AG04450 (cell line): ENCODE measurements around the gene UBN1. TPM values are rescaled to one million over a fixed set of nuclear protein-coding genes. Genes with fewer than 3 reads are reported as not detected.
"Not testable (repeated sequence)": the region's sequence is repeated elsewhere in the genome, so short reads cannot be mapped to it uniquely, and the experiment has no call there.

ENCODE experiments used
- CTCF ChIA-PET: fragments of 300-600, 350-600 bp; formaldehyde crosslinking; extraction: SDS; loops from one replicate; lab custom pipeline; 2022; ENCODE audit warnings: antibody characterized with exemption, inconsistent platforms; lab: Charles Lee
- POLR2A ChIA-PET: fragments of 350-600 bp; formaldehyde crosslinking; extraction: SDS; loops from one replicate; lab custom pipeline; 2021; ENCODE audit warnings: antibody characterized with exemption, inconsistent platforms; lab: Yijun Ruan, JAX
- DNase-seq: peaks from one replicate; pipeline ENCODE4 v3.0.0-alpha.2; 2011; ENCODE audit warnings: low read depth, low spot score
- H3K27ac ChIP-seq: one replicate; pipeline ENCODE4 v1.5.1; 2012; ENCODE audit warnings: low read depth, low read length, control low read depth
- H3K27me3 ChIP-seq: one replicate; pipeline ENCODE4 v1.6.0; 2012; ENCODE audit warnings: low read length; ENCODE audit not compliant: control insufficient read depth, insufficient read depth
- H3K4me3 ChIP-seq: 2 replicates; pipeline ENCODE4 v1.5.1; 2011; ENCODE audit warnings: mild to moderate bottlenecking, low read depth, low read length, control low read depth
- H3K9me3 ChIP-seq: 2 replicates; pipeline ENCODE4 v1.5.1; 2012; ENCODE audit warnings: low read length; ENCODE audit not compliant: control insufficient read depth, insufficient read depth
- CTCF ChIP-seq: IDR thresholded peaks from 2 replicates; pipeline ENCODE4 v1.5.1; 2011; ENCODE audit warnings: low read depth, low read length, control low read depth, inconsistent platforms
- polyA plus RNA-seq: library from polyadenylated mRNA; depleted of rRNA; stranded (reverse); fragments of >200 nt; gene quantifications from 2 replicates; pipeline ENCODE4 v1.2.3, GENCODE V29; 2011

The UBN1 gene
- polyA plus RNA-seq, 1 experiment = 11.2 TPM

GRCh38 chr16:4893103-4893862, 46.0 kb downstream of the UBN1 start:
- POLR2A ChIA-PET = interaction anchor here (0.6 kb wide), 1 partner anchor 15 kb away, joined by 3 read pairs; no protein-coding TSS in a partner anchor
- CTCF ChIA-PET = no interaction called here
- H3K9me3 ChIP-seq = peaks cover 2% of the 10 kb centered on the region
- H3K27ac ChIP-seq = no peak overlapping the region
- no peak for DNase-seq
- H3K4me3 ChIP-seq = no peak overlapping the region
- no peak for TF ChIP-seq CTCF
- H3K27me3 ChIP-seq = no peaks in the 10 kb centered on the region

GRCh38 chr16:4894276-4895150, 47.2 kb downstream of the UBN1 start:
- TF ChIP-seq CTCF = no peak
- no peak overlapping the region for H3K27ac ChIP-seq
- CTCF ChIA-PET = interaction anchor here (1.3 kb wide), 1 partner anchor 61 kb away, joined by 3 read pairs; no protein-coding TSS in a partner anchor
- POLR2A ChIA-PET = interaction anchor here (0.5 kb wide), 1 partner anchor 234 kb away, joined by 3 read pairs; no protein-coding TSS in a partner anchor
- H3K9me3 ChIP-seq = peaks cover 12% of the 10 kb centered on the region
- no peak overlapping the region for H3K4me3 ChIP-seq
- H3K27me3 ChIP-seq = no peaks in the 10 kb centered on the region
- DNase-seq = no peak

GRCh38 chr16:4895366-4895765, 48.1 kb downstream of the UBN1 start:
- no peak for DNase-seq
- ChIA-PET CTCF (interaction anchor here (1.3 kb wide), 1 partner anchor 60 kb away, joined by 3 read pairs; no protein-coding TSS in a partner anchor), POLR2A (interaction anchor here (0.6 kb wide), 1 partner anchor 11 kb away, joined by 3 read pairs; no protein-coding TSS in a partner anchor)
- H3K27me3 ChIP-seq = no peaks in the 10 kb centered on the region
- no peak overlapping the region for H3K4me3 ChIP-seq
- no peak for TF ChIP-seq CTCF
- peaks cover 12% of the 10 kb centered on the region for H3K9me3 ChIP-seq
- H3K27ac ChIP-seq = no peak overlapping the region

GRCh38 chr16:4896761-4897160, 49.5 kb downstream of the UBN1 start:
- CTCF ChIA-PET = interaction anchor here (0.6 kb wide), 1 partner anchor 59 kb away, joined by 4 read pairs; no protein-coding TSS in a partner anchor
- peaks cover 12% of the 10 kb centered on the region for H3K9me3 ChIP-seq
- H3K27me3 ChIP-seq, H3K27ac ChIP-seq, POLR2A ChIA-PET, H3K4me3 ChIP-seq, DNase-seq: not testable (repeated sequence)

- no peak for DNase-seq
- ChIA-PET POLR2A (no interaction called here), CTCF (interaction anchor here (0.6 kb wide), 1 partner anchor 58 kb away, joined by 4 read pairs; no protein-coding TSS in a partner anchor)
- Histone ChIP-seq H3K27ac (no peak overlapping the region), H3K9me3 (peaks cover 12% of the 10 kb centered on the region), H3K27me3 (peaks cover 5% of the 10 kb centered on the region), H3K4me3 (no peak overlapping the region)
- TF ChIP-seq CTCF = no peak
These were observed 50.0 kb downstream of the UBN1 start for GRCh38 chr16:4897328-4897727.
